HepG2 (cell line): ENCODE data around the gene NNAT. TPM values are rescaled to one million over a fixed set of nuclear protein-coding genes. Genes with fewer than 3 reads are reported as not detected.

Experiments
- HDAC6 ChIP-seq: fragments of 200-600 bp; sonication (generic); IDR thresholded peaks from 2 replicates; pipeline ENCODE4 v1.7.0; 2017; ENCODE audit warnings: mild to moderate bottlenecking, antibody characterized with exemption, low read length, low read depth
- HNF4A ChIP-seq: sonication (generic); formaldehyde crosslinking; IDR thresholded peaks from 2 replicates; pipeline ENCODE4 v1.4.0; 2020; ENCODE audit warnings: missing genetic modification reagents
- POLR2AphosphoS2 ChIP-seq: IDR thresholded peaks from 2 replicates; pipeline ENCODE4 v1.6.1; 2011; ENCODE audit warnings: low read depth, low read length, improper control_type of control experiment
- SETDB1 ChIP-seq: sonication (generic); formaldehyde crosslinking; IDR thresholded peaks from 2 replicates; pipeline ENCODE4 v1.5.1; 2020; ENCODE audit warnings: missing genetic modification reagents, mild to moderate bottlenecking, borderline replicate concordance
- SMC3 ChIP-seq: IDR thresholded peaks from 2 replicates; pipeline ENCODE4 v1.6.1; 2011; ENCODE audit warnings: low read length, improper control_type of control experiment
- SNRNP70 ChIP-seq: fragments of 200-400 bp; formaldehyde crosslinking; IDR thresholded peaks from 2 replicates; pipeline ENCODE4 v1.6.1; 2017; ENCODE audit warnings: mild to moderate bottlenecking, low read depth, low read length, moderate library complexity
- SSRP1 ChIP-seq: IDR thresholded peaks from 2 replicates; pipeline ENCODE4 v1.6.1; 2016; ENCODE audit warnings: control low read depth
- TBL1XR1 ChIP-seq: fragments of 150-350 bp; IDR thresholded peaks from 2 replicates; pipeline ENCODE4 v1.6.1; 2014; ENCODE audit warnings: borderline replicate concordance, low read length; ENCODE audit not compliant: partially characterized antibody
- U2AF2 ChIP-seq: fragments of 200-400 bp; formaldehyde crosslinking; IDR thresholded peaks from 2 replicates; pipeline ENCODE4 v1.6.1; 2017; ENCODE audit warnings: low read depth, mild to moderate bottlenecking, low read length
- XRCC5 ChIP-seq: fragments of 200-400 bp; formaldehyde crosslinking; optimal IDR thresholded peaks from 2 replicates; pipeline ENCODE3; 2017; ENCODE audit warnings: mild to moderate bottlenecking, low read length
- ZFP36L2 ChIP-seq: sonication (generic); formaldehyde crosslinking; IDR thresholded peaks from 2 replicates; pipeline ENCODE4 v1.4.0; 2020; ENCODE audit warnings: missing genetic modification reagents
- ZNF432 ChIP-seq: sonication (generic); formaldehyde crosslinking; IDR thresholded peaks from 2 replicates; pipeline ENCODE4 v1.5.0; 2020; ENCODE audit warnings: missing genetic modification reagents, mild to moderate bottlenecking, borderline replicate concordance
- ZSCAN9 ChIP-seq: IDR thresholded peaks from 2 replicates; pipeline ENCODE4 v1.6.1; 2016; ENCODE audit warnings: borderline replicate concordance
- polyA plus RNA-seq, 8 experiments: library from polyadenylated mRNA; depleted of rRNA in 3 of 8; stranded (reverse) in 7 of 8; unstranded in 1 of 8; fragments of >200 nt; fragmentation: Illumina TruSeq in 4 of 8; extraction: Trizol in 4 of 8; gene quantifications; 2 replicates each; pipeline versions ENCODE4 v1.2.1 to v1.2.3, GENCODE V29; 2011 to 2016; ENCODE audit warnings: low read depth in 4 of 8, missing spikeins in 1 of 8, mixed read lengths in 1 of 8; ENCODE audit not compliant: insufficient read depth in 1 of 8
- total RNA-seq, 5 experiments: library from RNA; depleted of rRNA; stranded (reverse); fragments of >200 nt; fragmentation: Illumina TruSeq; extraction: Trizol; gene quantifications; 2 replicates each; pipeline ENCODE4 v1.2.3, GENCODE V29; 2016; ENCODE audit warnings: low read depth in 1 of 5
- TF ChIP-seq, protein P1 (sequence below): sonication (generic); formaldehyde crosslinking; IDR thresholded peaks from 2 replicates; pipeline ENCODE4 v1.4.0; 2020; ENCODE audit warnings: missing genetic modification reagents; ENCODE audit errors: not compliant biosample characterization
- TF ChIP-seq, protein P2 (sequence below): sonication (generic); formaldehyde crosslinking; IDR thresholded peaks from 2 replicates; pipeline ENCODE4 v1.8.0; 2022; ENCODE audit warnings: low read depth, missing genetic modification reagents
- TF ChIP-seq, protein P3 (sequence below): conservative IDR thresholded peaks from 2 replicates; pipeline ENCODE4 v1.6.1; 2018; ENCODE audit warnings: missing genetic modification reagents
- TF ChIP-seq, protein P4 (sequence below): sonication (generic); formaldehyde crosslinking; IDR thresholded peaks from 2 replicates; pipeline ENCODE4 v1.4.0; 2020; ENCODE audit warnings: low read depth, mild to moderate bottlenecking, missing genetic modification reagents
- TF ChIP-seq, protein P5 (sequence below): IDR thresholded peaks from 2 replicates; pipeline ENCODE4 v1.6.1; 2018; ENCODE audit warnings: missing genetic modification reagents, mild to moderate bottlenecking, missing compliant biosample characterization
- TF ChIP-seq, protein P6 (sequence below): sonication (generic); formaldehyde crosslinking; IDR thresholded peaks from 2 replicates; pipeline ENCODE4 v1.8.1; 2023; ENCODE audit warnings: mild to moderate bottlenecking, missing genetic modification reagents

The NNAT gene
- total and polyA plus RNA-seq, 2 of the 13 experiments (the other 11 are each of a cell fraction or from before 2014, with no cell fraction given), result not detected

DNA sequence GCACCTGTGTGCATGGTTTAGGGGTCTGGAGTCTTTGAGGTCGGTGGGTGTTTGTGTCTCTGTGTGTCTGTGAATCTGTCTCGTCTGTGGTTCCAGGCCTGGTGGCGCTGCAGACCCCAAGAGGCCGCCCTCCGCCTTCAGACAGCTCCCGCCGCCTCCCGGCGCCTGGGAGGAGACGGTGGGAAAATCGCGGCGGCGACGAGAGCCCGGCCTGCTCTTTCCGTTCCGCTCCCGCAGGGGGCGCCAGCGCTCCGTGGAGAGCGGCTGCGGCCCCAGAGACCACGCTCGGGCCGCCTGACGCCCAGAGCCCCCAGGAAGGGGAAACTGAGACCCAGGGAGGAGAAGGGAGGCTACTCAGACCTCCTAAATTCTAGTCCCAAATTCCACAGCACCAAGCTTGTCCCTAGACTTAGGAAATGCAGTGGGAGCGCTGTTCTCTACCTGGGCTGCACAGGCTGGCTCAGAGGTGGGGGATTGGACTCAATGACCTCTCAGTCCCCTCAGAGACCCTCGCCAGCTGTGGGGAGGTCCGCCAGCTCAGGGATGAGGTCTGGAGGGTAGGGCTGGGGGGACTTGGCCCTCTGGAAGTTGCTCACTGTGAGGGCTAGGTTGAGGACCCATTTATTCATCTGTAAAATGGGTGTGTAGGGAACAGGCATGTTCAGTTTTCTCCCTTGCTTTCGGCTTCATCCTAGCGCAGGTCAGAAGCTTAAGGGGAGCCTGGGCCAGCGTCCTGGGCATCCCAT, 43.5 kb downstream of the NNAT start (continued):
- no peak for TF ChIP-seq HNF4A (CRISPR knock-in tag)
- TF ChIP-seq, protein P1, sequence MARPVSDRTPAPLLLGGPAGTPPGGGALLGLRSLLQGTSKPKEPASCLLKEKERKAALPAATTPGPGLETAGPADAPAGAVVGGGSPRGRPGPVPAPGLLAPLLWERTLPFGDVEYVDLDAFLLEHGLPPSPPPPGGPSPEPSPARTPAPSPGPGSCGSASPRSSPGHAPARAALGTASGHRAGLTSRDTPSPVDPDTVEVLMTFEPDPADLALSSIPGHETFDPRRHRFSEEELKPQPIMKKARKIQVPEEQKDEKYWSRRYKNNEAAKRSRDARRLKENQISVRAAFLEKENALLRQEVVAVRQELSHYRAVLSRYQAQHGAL (CRISPR knock-in tag), result no peak
- TF ChIP-seq, protein P2, sequence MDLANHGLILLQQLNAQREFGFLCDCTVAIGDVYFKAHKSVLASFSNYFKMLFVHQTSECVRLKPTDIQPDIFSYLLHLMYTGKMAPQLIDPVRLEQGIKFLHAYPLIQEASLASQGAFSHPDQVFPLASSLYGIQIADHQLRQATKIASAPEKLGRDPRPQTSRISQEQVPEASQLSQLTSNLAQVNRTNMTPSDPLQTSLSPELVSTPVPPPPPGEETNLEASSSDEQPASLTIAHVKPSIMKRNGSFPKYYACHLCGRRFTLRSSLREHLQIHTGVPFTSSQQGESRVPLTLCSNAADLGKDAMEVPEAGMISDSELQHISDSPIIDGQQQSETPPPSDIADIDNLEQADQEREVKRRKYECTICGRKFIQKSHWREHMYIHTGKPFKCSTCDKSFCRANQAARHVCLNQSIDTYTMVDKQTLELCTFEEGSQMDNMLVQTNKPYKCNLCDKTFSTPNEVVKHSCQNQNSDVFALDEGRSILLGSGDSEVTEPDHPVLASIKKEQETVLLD (CRISPR knock-in tag), result no peak
- TF ChIP-seq, protein P3, sequence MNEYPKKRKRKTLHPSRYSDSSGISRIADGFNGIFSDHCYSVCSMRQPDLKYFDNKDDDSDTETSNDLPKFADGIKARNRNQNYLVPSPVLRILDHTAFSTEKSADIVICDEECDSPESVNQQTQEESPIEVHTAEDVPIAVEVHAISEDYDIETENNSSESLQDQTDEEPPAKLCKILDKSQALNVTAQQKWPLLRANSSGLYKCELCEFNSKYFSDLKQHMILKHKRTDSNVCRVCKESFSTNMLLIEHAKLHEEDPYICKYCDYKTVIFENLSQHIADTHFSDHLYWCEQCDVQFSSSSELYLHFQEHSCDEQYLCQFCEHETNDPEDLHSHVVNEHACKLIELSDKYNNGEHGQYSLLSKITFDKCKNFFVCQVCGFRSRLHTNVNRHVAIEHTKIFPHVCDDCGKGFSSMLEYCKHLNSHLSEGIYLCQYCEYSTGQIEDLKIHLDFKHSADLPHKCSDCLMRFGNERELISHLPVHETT, result no peak
- TF ChIP-seq SMC3, result peak; percentile 30; the same call in 1 of the 2 replicates
- no peak for TF ChIP-seq SSRP1
- TF ChIP-seq ZSCAN9 (CRISPR knock-in tag), result 0 out of 2 replicates have a peak, but pooled peaks have one; percentile 32
- no peak for TF ChIP-seq U2AF2
- no peak for TF ChIP-seq POLR2AphosphoS2
- TF ChIP-seq SETDB1, result no peak
- TF ChIP-seq ZNF432 (CRISPR knock-in tag), result no peak
- no peak for TF ChIP-seq HDAC6
- TF ChIP-seq, protein P4, sequence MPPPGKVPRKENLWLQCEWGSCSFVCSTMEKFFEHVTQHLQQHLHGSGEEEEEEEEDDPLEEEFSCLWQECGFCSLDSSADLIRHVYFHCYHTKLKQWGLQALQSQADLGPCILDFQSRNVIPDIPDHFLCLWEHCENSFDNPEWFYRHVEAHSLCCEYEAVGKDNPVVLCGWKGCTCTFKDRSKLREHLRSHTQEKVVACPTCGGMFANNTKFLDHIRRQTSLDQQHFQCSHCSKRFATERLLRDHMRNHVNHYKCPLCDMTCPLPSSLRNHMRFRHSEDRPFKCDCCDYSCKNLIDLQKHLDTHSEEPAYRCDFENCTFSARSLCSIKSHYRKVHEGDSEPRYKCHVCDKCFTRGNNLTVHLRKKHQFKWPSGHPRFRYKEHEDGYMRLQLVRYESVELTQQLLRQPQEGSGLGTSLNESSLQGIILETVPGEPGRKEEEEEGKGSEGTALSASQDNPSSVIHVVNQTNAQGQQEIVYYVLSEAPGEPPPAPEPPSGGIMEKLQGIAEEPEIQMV (CRISPR knock-in tag), result no peak
- TF ChIP-seq, protein P5, sequence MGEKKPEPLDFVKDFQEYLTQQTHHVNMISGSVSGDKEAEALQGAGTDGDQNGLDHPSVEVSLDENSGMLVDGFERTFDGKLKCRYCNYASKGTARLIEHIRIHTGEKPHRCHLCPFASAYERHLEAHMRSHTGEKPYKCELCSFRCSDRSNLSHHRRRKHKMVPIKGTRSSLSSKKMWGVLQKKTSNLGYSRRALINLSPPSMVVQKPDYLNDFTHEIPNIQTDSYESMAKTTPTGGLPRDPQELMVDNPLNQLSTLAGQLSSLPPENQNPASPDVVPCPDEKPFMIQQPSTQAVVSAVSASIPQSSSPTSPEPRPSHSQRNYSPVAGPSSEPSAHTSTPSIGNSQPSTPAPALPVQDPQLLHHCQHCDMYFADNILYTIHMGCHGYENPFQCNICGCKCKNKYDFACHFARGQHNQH (CRISPR knock-in tag), result 0 out of 2 replicates have a peak, but pooled peaks have one; percentile 50
- TF ChIP-seq TBL1XR1, result no peak
- TF ChIP-seq, protein P6, sequence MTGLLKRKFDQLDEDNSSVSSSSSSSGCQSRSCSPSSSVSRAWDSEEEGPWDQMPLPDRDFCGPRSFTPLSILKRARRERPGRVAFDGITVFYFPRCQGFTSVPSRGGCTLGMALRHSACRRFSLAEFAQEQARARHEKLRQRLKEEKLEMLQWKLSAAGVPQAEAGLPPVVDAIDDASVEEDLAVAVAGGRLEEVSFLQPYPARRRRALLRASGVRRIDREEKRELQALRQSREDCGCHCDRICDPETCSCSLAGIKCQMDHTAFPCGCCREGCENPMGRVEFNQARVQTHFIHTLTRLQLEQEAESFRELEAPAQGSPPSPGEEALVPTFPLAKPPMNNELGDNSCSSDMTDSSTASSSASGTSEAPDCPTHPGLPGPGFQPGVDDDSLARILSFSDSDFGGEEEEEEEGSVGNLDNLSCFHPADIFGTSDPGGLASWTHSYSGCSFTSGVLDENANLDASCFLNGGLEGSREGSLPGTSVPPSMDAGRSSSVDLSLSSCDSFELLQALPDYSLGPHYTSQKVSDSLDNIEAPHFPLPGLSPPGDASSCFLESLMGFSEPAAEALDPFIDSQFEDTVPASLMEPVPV, result peak; percentile 72; the same call in 1 of the 2 replicates
- TF ChIP-seq XRCC5, result peak; percentile 91
- no peak for TF ChIP-seq ZFP36L2 (CRISPR knock-in tag)
- no peak for TF ChIP-seq SNRNP70
